Activated CD4-positive, alpha-beta T cell treated with anti-CD3 and anti-CD28 coated beads for 24 hours (primary cell): ENCODE measurements around the gene SORT1.
"Not testable (repeated sequence)": the region's sequence is repeated elsewhere in the genome, so short reads cannot be mapped to it uniquely, and the experiment has no call there.

Source experiments
- DNase-seq, 2 donors: peaks; one replicate each; pipeline ENCODE4 v3.0.0-alpha.2; 2020; ENCODE audit warnings: low read depth in 2 of 2

SORT1 gene

GRCh38 chr1:109396871-109397580 is 692 bp downstream of the SORT1 start:
- no peak for DNase-seq

- no peak for DNase-seq
These were observed 1.2 kb downstream of the SORT1 start for GRCh38 chr1:109396513-109396839.

- no peak for DNase-seq
These were observed 1.9 kb downstream of the SORT1 start for GRCh38 chr1:109395602-109396512.

- DNase-seq: not testable (repeated sequence)
These were observed 2.5 kb downstream of the SORT1 start for GRCh38 chr1:109395282-109395599.

GRCh38 chr1:109394591-109395281 is 3.0 kb downstream of the SORT1 start:
- DNase-seq: no peak

- DNase-seq: no peak
These were observed 4.0 kb downstream of the SORT1 start for GRCh38 chr1:109393617-109394233.

- DNase-seq: no peak
These were observed 4.7 kb downstream of the SORT1 start for GRCh38 chr1:109392788-109393616.

- no peak for DNase-seq
These were observed 5.5 kb downstream of the SORT1 start for GRCh38 chr1:109392037-109392787.

- DNase-seq: no peak
These were observed 6.1 kb downstream of the SORT1 start for GRCh38 chr1:109391626-109392025.

- no peak for DNase-seq
These were observed 6.6 kb downstream of the SORT1 start for GRCh38 chr1:109391157-109391556.

- DNase-seq: no peak
These were observed 7.9 kb downstream of the SORT1 start for GRCh38 chr1:109389638-109390341.

GRCh38 chr1:109388884-109389637 is 8.7 kb downstream of the SORT1 start:
- DNase-seq: no peak

GRCh38 chr1:109388208-109388711 is 9.5 kb downstream of the SORT1 start:
- no peak for DNase-seq

GRCh38 chr1:109386054-109386717 is 11.5 kb downstream of the SORT1 start:
- no peak for DNase-seq

GRCh38 chr1:109385417-109385816 is 12.3 kb downstream of the SORT1 start:
- DNase-seq: no peak

- DNase-seq: no peak
These were observed 13.9 kb downstream of the SORT1 start for GRCh38 chr1:109383854-109384253.

GRCh38 chr1:109383087-109383779 is 14.5 kb downstream of the SORT1 start:
- DNase-seq: no peak

- DNase-seq: no peak
These were observed 16.1 kb downstream of the SORT1 start for GRCh38 chr1:109381573-109381972.
